Sciatic nerve (tissue), 2 donors: ENCODE measurements around the gene STX1A. TPM values are rescaled to one million over a fixed set of nuclear protein-coding genes. Genes with fewer than 3 reads are reported as not detected.
"Not testable (repeated sequence)": the region's sequence is repeated elsewhere in the genome, so short reads cannot be mapped to it uniquely, and the experiment has no call there.

ENCODE experiments used
- ATAC-seq: fragments of 200-7000 bp; cut with Tn5 transposase; one replicate; pipeline ENCODE4 v1.9.1; 2020; ENCODE audit warnings: mild to moderate bottlenecking, moderate library complexity
- DNase-seq: peaks from one replicate; pipeline ENCODE4 v3.0.0-alpha.2; 2020; ENCODE audit warnings: low spot score
- intact Hi-C: fragments of 100-400 bp; cut with DNase I; formaldehyde crosslinking; loops from one replicate; pipeline ENCODE4 v1.14.2; 2022
- total RNA-seq: library from RNA; stranded (reverse); fragmentation: NEBNext Ultra II Directional; extraction: Animal tissue kit (Norgen Biotek cat#: 25700); gene quantifications from one replicate; pipeline ENCODE4 v1.2.1, GENCODE V29; 2021
- donor health status: DM: no; HTN: no; CAD: no.
- donor health status: DM: no; HTN: no; CAD: no.

STX1A gene
- total RNA-seq, 1 donor from 2014 or later: 7.5 TPM

DNA sequence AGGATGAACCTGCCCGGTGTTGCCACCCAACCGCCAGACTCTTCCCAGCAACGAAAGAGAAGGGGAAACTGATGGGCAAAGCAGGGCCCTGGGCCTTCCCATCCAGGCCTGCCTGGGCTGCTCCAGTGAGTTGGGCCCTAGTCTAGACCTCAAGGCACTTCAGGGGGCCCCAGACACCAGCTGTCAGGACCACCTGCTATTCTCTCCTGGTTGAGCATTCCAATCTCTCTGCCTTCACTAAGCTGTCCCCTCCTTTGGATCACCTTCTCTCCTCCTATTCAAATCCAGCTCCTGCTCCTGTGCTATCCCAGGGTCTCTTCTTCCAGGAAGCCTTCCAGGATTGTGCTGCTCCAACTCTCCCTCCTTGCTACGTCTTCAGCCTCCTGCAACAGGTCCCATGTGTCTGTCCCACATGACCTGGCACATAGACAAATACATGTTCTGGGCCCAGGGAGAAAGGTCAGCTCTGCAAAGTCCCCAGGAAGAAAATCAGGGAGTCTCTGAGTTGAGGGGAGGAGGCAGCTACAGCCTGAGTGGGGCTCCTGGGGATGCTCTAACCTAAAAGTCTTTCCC lies 3.1 kb downstream of the STX1A start:
- ATAC-seq (no peak), DNase-seq (no peak)
- intact Hi-C loops: no loop called here

DNA sequence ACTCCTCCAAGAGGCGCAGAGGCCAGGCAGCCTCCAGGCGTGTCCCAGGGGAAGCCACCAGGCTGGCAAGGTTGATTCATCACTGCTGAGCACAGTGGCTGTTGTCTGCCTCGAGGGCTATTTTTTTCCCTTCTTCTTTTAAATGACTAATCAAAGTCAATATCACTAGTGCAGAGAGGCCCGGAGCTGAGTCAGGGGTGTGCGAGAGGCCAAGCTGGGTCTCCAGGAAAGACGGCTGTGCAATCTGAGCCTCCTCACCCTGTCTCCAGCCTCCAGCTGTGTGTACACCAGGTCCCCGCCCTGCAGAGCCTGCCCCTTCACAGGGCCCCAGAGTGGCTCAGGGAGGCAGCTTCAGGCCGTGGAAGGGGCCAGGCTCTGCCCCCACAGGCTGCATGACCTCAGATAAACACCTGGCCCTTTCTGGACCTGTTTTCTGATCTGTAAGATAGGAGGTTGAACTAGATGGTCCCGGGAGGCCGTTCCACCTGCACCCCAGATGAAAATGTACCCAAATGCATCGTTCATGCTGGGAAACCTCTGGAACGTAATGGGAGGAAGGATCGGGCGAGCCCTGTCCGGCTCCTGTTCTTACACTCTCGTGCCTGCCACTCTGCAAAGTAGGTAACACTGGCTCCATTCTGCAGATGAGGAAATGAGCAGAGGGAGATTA lies 3.7 kb downstream of the STX1A start:
- DNase-seq (no peak), ATAC-seq (no peak)

DNA sequence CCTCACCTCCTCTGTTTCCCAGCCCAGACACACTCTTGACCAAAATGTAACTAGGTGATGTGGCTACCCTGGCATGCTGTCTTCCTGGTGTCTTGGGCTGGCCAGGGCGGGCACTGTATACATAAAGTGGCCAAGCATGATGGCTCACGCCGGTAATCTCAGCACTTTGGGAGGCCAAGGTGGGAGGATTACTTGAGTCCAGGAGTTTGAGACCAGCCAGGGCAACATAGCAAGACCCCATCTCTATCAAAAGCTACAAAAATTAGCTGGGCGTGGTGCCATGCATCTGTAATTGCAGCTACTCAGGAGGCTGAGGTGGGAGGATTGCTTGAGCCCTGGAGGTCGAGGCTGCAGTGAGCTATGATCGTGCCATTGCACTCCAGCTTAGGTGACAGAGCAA lies 6.2 kb downstream of the STX1A start:
- intact Hi-C loops, ATAC-seq, DNase-seq: not testable (repeated sequence)

More for the DNA sequence above, 3.7 kb downstream of the STX1A start:
- intact Hi-C loops: no loop called here

DNA sequence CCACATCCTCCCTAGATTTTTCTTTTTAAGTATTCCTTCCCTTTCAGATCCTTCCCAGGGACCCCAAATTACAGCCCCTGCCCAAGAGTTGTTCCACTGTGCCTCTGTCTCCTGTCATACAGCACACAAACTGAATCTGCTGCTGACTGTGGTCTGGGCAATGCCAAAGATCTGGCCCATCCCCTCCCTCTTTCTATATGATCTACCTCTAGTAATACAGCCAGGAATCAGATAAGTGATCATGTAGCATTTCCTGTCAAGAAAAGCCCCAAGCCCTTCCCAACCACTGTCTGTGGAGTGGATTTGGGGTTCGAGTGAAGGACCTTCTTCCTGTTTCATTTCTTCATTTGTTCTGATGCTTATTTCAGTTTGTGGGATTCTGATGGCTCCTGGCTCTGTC lies 6.7 kb downstream of the STX1A start:
- DNase-seq: no peak
- ATAC-seq: no peak
- intact Hi-C loops: no loop called here

DNA sequence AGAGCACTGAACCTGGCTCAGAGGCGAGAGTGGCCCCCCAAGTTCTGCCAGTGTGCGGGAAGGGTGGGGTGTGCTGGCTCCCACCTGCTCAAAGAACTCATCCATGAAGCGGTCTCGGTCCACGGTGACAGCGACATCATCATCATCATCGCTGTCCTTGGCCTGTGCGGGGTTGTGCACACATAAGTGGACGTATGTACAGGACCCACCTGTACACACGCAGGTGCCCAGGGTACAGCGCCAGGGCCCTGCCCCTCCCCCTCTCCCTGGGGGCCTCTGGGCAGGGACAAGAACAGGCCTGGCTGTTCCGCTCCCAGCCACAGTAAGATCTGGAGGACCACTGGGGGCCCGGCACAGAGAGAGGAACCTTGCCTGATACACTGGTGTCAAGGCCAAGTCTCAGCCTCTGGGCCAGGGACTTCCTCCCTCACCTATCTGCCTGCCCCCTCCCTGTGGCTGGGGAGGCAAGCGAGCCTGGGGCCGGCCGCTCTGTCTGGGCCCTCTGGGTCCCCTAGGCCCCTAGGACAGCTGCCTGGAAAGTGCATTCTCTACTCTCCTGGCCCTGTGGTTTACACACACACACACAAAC lies 10.4 kb downstream of the STX1A start:
- no peak for ATAC-seq
- intact Hi-C loops: no loop called here
- no peak for DNase-seq

DNA sequence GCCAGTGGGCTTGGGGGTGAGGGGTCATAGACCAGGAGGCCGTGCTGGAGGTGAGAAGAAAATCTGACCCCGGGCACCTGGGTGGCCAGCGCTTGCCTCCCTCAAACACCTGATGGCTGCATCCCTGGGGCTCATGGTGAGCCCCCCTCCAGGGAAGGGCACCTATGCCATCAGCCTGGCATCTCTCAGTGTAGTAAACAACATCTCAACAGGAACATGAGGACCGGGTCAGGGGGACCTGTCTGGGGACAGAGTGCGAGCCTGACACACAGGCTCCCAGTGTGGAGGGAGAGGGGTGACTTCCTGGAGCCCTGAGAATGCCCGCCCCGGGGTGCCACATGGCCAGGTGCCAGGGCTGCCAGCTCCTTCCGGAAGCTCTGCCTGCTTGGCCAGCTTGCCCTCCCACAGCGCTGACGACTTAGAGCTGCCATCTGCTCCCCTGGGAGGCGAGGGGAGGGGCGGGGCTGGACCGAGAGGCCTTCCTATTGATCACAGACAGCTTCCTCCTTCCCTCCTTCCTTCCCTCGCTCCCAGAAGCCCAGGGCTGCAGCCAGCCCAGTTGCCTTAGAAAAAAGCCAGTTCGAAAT lies 12.3 kb downstream of the STX1A start:
- DNase-seq (peak; percentile 77), ATAC-seq (peak; percentile 13)
- intact Hi-C loops: no loop called here

DNA sequence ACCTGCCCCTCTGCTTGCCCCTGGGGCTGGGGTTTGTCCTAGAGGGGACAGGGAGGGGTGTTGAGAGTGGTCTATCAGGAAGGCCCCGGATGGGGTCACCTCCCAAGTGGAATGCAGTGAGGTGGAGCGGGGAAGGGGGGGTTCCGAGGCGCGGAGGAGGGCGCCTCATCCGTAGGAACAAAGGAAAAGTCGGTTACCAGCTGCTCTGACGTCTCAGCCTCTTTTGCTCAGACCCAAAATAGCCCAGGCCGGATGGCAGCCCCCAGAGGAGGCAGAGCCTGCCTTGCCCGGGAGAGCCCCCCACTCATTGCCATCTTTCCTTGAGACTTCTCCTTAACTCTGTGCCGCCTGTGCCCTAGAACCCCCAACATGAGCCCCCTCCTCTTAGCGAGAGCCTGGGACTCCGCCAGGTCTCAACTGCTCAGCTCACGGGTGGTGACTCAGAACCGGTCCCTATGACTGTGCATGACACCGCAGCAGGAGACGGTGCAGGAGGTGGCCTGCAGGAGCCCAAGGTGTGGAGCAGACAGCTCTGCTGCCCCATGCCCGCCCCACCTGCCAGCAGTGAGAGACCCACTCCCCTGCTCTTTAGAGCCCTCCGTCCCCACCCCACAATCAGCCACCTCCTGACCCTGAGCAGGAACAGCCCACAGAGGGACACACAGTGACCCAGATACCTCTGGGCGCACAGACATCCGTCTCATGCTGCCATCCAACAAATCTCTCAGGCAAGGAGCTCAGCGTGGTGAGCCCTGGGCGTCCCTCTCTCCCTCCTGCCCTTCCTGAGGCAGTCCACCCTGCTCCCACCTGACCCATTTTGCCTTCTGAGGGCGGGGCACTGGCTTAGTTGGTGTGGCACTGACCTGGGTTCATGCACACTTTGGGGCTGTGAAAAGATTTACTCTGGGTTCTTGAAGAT lies 13.1 kb downstream of the STX1A start:
- DNase-seq: peak; percentile 55
- intact Hi-C loops: no loop called here
- ATAC-seq: no peak

DNA sequence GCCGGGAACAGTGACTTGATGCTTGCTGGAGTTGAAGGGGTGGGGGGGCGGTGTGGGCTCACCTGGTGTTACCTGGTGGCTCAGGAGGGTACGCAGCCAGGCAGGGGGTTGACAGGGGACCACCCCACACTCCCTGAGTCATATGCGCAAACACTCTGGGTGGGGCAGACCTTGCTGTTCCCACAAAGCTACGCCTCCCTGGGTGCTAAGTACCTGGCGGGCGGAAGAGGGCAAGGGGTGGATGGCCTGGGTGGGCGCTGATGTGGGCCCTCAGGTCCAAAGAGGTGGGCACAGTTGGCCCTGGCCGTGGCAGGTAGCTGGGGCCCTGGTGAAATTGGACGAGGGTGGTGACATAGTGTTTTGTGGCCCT lies 13.9 kb downstream of the STX1A start:
- ATAC-seq (no peak), DNase-seq (no peak)
- intact Hi-C loops: no loop called here

DNA sequence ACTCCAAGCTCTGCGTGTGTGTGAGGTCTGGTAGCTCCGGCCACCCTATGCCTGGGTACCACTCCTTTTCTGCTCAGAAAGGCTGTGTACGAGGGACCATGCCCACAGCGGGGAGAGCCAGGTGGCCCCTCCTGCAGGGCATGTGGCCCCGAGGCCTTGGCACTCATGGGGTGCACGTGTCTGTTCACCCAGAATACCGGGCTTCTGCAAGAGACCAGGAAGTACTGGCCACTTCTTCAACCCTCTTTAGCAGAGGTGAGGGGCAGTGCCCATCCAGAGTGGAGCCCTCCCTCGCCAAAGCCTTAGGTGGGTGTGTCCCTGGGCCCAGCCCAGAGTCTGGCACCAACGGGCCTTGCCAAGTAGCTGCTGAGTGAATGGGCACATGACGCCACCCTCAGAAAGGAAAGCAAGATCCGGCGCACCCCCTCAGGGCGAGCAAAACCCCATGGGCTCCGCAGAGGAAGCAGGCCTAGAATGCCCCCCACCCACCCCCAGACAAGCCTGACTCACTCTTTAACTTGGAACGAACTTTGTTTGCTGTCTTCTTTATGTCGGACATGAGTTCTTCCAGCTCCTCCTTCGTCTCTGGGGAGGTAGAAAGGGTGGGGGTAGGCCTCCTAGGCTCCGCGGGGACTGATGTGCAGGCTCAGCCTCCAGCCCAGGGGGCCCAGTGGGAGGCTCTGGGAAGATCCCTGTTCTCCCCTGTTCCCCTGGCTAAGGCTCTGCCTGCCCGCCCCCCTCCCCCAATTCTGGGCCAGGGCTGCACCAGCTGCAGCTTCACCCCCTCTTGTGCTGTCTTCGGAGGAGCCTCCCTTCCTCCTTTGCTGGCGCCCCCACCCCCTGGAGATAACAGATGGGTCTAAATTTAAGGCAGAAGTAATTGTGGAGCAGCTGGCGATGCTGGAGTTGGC lies 14.6 kb downstream of the STX1A start:
- DNase-seq (no peak), ATAC-seq (no peak)
- intact Hi-C loops: no loop called here

DNA sequence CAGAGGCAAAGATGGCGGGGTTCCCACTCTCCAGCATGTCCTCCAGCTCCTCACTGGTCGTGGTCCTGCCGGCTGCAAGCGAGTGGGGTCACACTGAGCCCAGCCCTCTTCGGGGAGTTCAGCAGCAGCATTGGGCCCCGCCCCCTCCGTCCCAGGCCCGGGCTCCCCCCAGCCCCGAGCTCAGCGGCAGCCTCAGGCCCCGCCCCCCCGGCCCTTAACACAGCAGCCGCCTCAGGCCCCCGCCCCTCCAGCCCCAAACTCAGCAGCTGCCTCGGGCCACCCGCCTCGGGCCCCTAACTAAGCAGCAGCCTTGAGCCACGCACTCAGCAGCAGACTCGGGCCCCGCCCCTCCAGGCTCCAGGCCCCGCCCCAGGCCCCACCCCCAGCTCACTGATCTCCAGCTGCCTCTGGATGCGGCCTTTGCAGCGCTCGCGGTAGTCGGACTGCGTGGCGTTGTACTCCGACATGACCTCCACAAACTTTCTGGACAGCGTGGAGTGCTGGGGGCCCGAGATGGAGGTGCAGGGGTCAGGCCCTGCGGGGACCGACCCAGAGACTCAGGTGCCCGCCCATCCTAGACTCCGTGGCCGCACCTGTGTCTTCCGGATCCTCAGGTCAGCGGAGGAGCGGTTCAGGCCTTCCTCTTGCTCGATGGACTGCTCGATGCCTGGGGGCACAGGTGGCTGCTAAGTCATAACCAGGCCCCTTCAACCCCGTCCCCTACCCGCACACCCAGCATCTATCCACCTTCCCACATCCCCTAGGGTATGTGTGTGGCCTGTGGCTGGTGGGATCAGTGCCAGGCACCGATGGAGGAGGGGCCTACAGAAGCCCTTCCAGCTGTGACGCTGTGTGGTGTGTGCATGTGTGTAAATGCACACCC lies 15.5 kb downstream of the STX1A start:
- intact Hi-C loops: no loop called here
- peak; percentile 83 for ATAC-seq
- peak; percentile 80 for DNase-seq

DNA sequence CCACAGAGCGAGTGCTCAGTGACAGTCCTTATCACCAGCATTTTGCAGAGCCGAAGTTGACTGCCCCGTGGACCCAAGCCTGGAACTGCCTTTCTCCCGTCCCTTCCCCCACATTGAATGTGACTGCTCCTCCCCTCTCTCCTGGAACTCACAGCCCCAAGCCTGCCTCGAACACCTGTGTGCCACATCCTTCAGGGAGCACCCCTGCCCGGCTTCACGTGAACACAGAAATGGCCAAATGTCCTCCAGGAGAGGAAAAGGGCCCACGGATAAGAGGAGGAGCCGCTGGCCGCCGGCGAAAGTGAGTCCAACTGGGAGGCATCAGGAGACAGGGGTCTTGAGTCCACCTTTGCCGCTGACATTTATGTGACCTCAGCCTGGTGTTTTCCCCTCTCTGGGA lies 16.2 kb downstream of the STX1A start:
- intact Hi-C loops: no loop called here
- no peak for ATAC-seq
- DNase-seq: no peak

DNA sequence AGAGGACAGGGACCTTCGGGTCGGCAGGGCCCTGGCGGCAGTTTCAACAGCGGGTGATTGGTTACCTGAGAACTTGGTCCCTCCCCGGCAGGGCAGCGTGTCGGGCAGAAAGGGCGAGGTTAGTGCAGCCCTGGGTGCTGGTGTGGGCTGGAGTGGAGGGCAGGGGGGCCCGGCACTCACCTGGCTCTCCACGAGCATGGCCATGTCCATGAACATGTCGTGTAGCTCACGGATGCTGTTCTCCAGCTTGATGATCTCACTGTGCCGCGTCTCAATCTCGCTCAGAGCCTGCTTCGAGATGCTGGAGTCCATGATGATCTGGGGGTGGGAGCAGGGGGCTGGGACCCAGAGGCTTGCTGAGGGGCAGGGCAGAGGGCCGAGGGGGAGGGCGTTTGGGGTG lies 16.8 kb downstream of the STX1A start:
- intact Hi-C loops: no loop called here
- no peak for ATAC-seq
- no peak for DNase-seq

DNA sequence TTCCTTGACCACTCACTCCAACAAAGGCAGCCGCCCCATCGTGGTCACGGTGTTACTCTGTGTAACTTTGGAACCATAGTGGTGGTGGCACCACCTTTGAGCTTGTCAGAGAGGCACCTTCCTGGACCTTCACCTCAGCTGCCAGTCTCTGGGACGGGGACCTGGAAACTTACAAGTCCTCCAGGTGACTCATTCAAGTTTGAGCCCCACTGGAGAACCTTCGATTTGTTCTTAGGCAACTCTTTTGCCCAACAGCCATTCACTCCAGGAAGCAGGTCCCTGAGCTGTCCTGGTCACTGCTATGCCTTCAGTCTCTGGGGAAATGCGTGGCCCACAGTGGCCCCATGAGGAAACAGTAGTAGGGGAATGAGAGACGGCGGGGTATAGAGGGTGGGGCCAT lies 17.2 kb downstream of the STX1A start:
- ATAC-seq (no peak), DNase-seq (no peak)
- intact Hi-C loops: no loop called here

DNA sequence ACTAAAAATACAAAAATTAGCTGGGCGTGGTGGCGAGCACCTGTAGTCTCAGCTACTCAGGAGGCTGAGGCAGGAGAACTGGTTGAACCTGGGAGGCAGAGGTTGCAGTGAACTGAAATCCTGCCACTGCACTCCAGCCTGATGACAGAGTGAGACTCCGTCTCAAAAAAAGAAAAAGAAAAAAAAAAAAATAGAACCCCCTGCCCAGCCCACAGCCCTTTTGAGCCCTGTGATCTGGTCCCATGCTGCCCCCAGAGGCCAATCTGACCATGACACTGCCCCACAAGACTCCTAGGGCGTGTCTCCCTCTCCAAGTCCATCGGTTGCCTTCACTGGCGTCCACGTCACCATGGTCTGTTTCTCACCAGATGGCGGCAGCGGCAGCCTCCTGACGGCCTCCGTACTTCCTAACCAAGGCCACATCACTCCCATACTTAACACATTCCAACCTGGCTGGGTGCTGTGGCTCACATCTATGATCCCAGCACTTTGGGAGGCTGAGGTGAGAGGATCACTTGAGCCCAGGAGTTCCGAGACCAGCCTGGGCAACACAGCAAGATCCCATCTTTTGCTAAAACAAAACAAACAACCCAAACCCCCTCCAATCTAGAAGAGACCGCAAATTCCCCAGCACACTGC lies 18.0 kb downstream of the STX1A start:
- ATAC-seq (no peak), DNase-seq (no peak)
- intact Hi-C loops: no loop called here

DNA sequence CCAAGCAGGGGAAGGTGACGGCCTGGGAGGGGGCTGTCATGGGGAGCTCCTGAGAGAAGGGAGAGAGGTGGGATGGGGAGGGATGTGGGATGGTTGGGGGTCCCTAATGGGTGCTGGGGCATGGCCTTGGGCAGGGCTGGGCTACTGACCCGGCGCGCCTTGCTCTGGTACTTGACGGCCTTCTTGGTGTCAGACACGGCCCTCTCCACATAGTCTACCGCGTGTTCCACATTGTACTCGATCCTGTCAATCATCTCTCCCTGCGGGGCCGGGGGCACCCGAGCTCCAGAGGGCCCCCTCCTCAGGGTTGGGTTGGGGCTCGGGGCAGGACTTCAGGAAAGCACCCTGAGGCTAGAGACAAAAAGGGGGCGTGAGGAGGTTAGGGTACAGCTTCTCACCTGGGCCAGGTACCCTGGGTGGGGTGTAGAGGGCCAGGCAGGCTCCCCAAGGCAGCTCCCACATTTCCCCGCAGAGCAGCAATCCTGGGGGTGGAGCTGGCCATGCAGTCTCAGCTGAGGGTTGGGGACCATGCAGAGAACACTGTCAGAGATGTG lies 18.8 kb downstream of the STX1A start:
- DNase-seq (no peak), ATAC-seq (no peak)
- intact Hi-C loops: no loop called here

DNA sequence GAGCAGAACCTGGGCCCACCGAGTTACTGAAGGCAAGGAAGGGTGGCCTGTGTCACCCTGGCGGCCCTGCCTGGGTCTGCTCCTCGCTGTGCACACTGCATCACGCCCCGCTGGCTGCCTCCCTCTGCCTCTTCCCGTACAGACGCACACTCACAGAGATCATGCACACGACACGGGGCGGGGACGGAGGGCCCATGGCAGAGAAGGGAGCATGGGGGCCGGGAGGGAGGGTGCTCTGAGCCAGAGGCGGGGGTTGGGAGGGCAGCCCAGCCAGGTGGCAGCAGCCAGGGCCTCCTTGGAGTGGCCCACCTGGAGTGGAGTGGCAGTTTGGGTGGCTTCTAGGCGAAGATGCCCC lies 19.4 kb downstream of the STX1A start:
- intact Hi-C loops: no loop called here
- ATAC-seq (no peak), DNase-seq (no peak)
